GM23338 (cell line): ENCODE data around the gene RADIL.

Source experiments
- EZH2 ChIP-seq: fragments of 200-600 bp; sonication (generic); IDR thresholded peaks from one replicate; pipeline ENCODE4 v1.8.0; 2017; ENCODE audit warnings: antibody characterized with exemption, mild to moderate bottlenecking, low read depth; ENCODE audit not compliant: unreplicated experiment
- EZH2phosphoT487 ChIP-seq: fragments of 200-600 bp; sonication (generic); IDR thresholded peaks from one replicate; pipeline ENCODE4 v1.8.1; 2018; ENCODE audit warnings: antibody characterized with exemption; ENCODE audit not compliant: unreplicated experiment
- JUNB ChIP-seq: IDR thresholded peaks from one replicate; pipeline ENCODE4 v1.6.1; 2016; ENCODE audit warnings: antibody characterized with exemption; ENCODE audit not compliant: unreplicated experiment
- POLR2AphosphoS5 ChIP-seq: IDR thresholded peaks from 2 replicates; pipeline ENCODE4 v1.6.1; 2016; ENCODE audit warnings: antibody characterized with exemption, low read depth
- STAT1 ChIP-seq: IDR thresholded peaks from one replicate; pipeline ENCODE4 v1.6.1; 2016; ENCODE audit warnings: antibody characterized with exemption; ENCODE audit not compliant: unreplicated experiment
- ZNF331 ChIP-seq: fragments of 250-450 bp; sonication (Bioruptor Pico); IDR thresholded peaks from 2 replicates; pipeline ENCODE4 v1.5.0; 2020; ENCODE audit warnings: low read depth, mild to moderate bottlenecking, moderate library complexity
- TF ChIP-seq, protein P1 (sequence below), 2 experiments: fragments of 200-600 bp in 1 of 2; sonication (generic) in 1 of 2; conservative IDR thresholded peaks; 2 replicates each; pipeline versions ENCODE4 v1.5.1 to v1.6.1; 2016 to 2017; ENCODE audit warnings: antibody characterized with exemption in 2 of 2, low read depth in 2 of 2, mild to moderate bottlenecking in 2 of 2, moderate library complexity in 1 of 2
- TF ChIP-seq, protein P2 (sequence below): IDR thresholded peaks from one replicate; pipeline ENCODE4 v1.6.1; 2018; ENCODE audit warnings: antibody characterized with exemption; ENCODE audit not compliant: unreplicated experiment
- TF ChIP-seq, protein P3 (sequence below): IDR thresholded peaks from 2 replicates; pipeline ENCODE4 v1.6.1; 2016; ENCODE audit warnings: antibody characterized with exemption

DNA sequence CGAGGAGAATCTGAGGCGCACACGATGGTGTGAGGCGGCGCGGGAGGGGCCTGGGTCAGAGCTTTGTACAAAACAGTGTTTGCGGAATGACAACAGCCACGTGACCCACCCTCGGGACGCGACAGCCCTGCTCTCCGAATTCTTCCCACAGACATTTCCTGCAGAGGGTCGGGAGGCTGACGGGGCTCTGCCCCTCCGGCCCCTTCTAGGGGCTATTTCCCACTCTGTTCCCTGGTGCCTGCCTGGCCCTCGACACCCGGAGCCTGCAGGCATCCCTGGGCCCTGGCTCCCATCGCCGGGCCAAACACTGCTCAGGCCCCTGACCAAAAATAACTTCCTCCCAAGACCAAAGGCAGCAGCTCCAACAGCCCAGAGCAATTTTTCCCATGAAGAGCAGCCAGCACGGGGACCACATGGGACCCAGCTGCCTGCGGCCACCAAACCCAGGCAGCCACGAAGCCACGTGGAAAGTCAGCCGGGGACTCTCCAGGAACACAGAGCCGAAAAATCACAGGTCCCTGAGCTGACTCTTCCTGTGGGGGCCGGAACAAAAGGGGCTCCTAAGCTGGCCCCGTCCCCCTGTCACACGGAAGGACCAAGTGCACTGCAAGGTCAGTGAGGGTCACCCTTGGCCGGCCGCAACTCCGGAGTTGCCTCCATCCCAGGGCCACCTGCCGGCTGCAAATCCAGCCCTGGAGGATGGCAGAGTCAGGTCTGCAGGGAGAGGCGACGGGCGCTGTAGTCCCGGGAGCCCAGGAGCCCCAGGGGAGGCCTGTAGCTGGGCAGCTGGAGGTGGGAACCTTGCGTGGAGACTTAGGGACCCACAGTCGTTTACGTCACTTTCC lies 63.7 kb downstream of the RADIL start:
- no peak for TF ChIP-seq EZH2
- TF ChIP-seq, protein P1, sequence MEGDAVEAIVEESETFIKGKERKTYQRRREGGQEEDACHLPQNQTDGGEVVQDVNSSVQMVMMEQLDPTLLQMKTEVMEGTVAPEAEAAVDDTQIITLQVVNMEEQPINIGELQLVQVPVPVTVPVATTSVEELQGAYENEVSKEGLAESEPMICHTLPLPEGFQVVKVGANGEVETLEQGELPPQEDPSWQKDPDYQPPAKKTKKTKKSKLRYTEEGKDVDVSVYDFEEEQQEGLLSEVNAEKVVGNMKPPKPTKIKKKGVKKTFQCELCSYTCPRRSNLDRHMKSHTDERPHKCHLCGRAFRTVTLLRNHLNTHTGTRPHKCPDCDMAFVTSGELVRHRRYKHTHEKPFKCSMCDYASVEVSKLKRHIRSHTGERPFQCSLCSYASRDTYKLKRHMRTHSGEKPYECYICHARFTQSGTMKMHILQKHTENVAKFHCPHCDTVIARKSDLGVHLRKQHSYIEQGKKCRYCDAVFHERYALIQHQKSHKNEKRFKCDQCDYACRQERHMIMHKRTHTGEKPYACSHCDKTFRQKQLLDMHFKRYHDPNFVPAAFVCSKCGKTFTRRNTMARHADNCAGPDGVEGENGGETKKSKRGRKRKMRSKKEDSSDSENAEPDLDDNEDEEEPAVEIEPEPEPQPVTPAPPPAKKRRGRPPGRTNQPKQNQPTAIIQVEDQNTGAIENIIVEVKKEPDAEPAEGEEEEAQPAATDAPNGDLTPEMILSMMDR (conservative IDR thresholded peaks at IDR 0.05; ENCODE audit: low read depth in 2 of 2), result no peak
- no peak for TF ChIP-seq EZH2phosphoT487
- TF ChIP-seq POLR2AphosphoS5, result no peak
- TF ChIP-seq JUNB, result no peak
- TF ChIP-seq STAT1, result no peak
- TF ChIP-seq, protein P2, sequence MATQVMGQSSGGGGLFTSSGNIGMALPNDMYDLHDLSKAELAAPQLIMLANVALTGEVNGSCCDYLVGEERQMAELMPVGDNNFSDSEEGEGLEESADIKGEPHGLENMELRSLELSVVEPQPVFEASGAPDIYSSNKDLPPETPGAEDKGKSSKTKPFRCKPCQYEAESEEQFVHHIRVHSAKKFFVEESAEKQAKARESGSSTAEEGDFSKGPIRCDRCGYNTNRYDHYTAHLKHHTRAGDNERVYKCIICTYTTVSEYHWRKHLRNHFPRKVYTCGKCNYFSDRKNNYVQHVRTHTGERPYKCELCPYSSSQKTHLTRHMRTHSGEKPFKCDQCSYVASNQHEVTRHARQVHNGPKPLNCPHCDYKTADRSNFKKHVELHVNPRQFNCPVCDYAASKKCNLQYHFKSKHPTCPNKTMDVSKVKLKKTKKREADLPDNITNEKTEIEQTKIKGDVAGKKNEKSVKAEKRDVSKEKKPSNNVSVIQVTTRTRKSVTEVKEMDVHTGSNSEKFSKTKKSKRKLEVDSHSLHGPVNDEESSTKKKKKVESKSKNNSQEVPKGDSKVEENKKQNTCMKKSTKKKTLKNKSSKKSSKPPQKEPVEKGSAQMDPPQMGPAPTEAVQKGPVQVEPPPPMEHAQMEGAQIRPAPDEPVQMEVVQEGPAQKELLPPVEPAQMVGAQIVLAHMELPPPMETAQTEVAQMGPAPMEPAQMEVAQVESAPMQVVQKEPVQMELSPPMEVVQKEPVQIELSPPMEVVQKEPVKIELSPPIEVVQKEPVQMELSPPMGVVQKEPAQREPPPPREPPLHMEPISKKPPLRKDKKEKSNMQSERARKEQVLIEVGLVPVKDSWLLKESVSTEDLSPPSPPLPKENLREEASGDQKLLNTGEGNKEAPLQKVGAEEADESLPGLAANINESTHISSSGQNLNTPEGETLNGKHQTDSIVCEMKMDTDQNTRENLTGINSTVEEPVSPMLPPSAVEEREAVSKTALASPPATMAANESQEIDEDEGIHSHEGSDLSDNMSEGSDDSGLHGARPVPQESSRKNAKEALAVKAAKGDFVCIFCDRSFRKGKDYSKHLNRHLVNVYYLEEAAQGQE, result no peak
- TF ChIP-seq, protein P3, sequence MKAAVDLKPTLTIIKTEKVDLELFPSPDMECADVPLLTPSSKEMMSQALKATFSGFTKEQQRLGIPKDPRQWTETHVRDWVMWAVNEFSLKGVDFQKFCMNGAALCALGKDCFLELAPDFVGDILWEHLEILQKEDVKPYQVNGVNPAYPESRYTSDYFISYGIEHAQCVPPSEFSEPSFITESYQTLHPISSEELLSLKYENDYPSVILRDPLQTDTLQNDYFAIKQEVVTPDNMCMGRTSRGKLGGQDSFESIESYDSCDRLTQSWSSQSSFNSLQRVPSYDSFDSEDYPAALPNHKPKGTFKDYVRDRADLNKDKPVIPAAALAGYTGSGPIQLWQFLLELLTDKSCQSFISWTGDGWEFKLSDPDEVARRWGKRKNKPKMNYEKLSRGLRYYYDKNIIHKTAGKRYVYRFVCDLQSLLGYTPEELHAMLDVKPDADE, result no peak
- no peak for TF ChIP-seq ZNF331 (CRISPR knock-in tag)
